IPS-18a (cell line): ENCODE measurements around the gene ASB13.
"Not testable (repeated sequence)": the region's sequence is repeated elsewhere in the genome, so short reads cannot be mapped to it uniquely, and the experiment has no call there.

Experiments used
- H3K27ac ChIP-seq: one replicate; pipeline ENCODE4 v1.5.1; 2013; ENCODE audit warnings: low read length
- H3K27me3 ChIP-seq: one replicate; pipeline ENCODE4 v1.6.1; 2013; ENCODE audit warnings: mild to moderate bottlenecking, low read length; ENCODE audit not compliant: control insufficient read depth, insufficient read depth
- H3K36me3 ChIP-seq: one replicate; pipeline ENCODE4 v1.6.1; 2013; ENCODE audit warnings: low read depth, low read length; ENCODE audit not compliant: control insufficient read depth
- H3K4me1 ChIP-seq: one replicate; pipeline ENCODE4 v1.6.1; 2013; ENCODE audit warnings: low read depth, low read length; ENCODE audit not compliant: control insufficient read depth
- H3K4me3 ChIP-seq: one replicate; pipeline ENCODE4 v1.5.1; 2013; ENCODE audit warnings: low read length
- H3K9ac ChIP-seq: one replicate; pipeline ENCODE4 v1.6.1; 2013; ENCODE audit warnings: mild to moderate bottlenecking, low read length, moderate library complexity
- H3K9me3 ChIP-seq: one replicate; pipeline ENCODE4 v1.6.1; 2013; ENCODE audit warnings: low read depth, low read length; ENCODE audit not compliant: control insufficient read depth

Gene ASB13

DNA sequence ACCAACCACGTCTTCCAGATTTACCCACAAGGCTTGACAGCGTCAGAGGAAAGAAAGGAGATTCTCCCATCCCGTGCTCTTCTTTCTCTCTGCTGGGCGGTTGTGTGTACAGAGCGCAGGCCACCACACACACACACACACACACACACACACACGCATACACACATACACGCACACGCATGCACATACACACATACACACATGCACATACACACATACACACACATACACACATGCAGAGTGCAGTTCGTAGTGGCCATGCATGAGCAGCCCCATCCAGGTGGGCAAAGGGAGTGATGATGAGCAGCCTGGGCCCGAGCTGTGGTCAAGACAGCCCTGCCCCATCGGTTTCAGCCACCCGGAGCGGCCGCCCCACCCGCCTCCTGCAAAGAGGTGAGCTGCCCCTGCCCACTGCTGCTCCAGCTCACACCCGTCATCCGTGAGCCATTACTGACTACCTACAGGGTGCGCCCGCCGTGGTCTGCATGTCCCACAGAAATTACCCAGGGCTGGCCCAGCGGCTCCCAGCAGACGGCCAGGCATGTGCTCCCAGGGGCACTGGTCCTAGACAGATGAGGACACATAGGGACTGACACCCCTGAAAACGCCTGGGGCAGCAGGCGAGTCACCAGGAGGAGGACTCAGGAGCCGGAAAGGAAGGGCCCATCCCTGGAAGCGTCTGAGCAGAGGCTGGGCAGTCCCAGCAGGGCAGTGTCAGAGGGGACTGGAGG lies 69.6 kb downstream of the ASB13 start:
- H3K36me3 ChIP-seq, result no peaks in the 10 kb centered on the region
- no peaks in the 10 kb centered on the region for H3K4me1 ChIP-seq
- no peaks in the 10 kb centered on the region for H3K9me3 ChIP-seq
- no peaks in the 10 kb centered on the region for H3K27me3 ChIP-seq
- no peak overlapping the region for H3K27ac ChIP-seq
- H3K4me3 ChIP-seq, result no peak overlapping the region
- no peak overlapping the region for H3K9ac ChIP-seq

- H3K4me3 ChIP-seq, result no peak overlapping the region
- H3K9me3 ChIP-seq, result no peaks in the 10 kb centered on the region
- H3K4me1 ChIP-seq, result peaks cover 2% of the 10 kb centered on the region
- H3K27ac ChIP-seq, result no peak overlapping the region
- H3K9ac ChIP-seq, result no peak overlapping the region
- no peaks in the 10 kb centered on the region for H3K27me3 ChIP-seq
- H3K36me3 ChIP-seq, result no peaks in the 10 kb centered on the region
These were observed 70.4 kb downstream of the ASB13 start for GRCh38 chr10:5595994-5596471.

GRCh38 chr10:5595591-5595990 lies 70.8 kb downstream of the ASB13 start:
- Histone ChIP-seq H3K4me1 (peaks cover 3% of the 10 kb centered on the region), H3K36me3 (no peaks in the 10 kb centered on the region), H3K9me3 (no peaks in the 10 kb centered on the region), H3K27ac (no peak overlapping the region), H3K4me3 (no peak overlapping the region), H3K27me3 (no peaks in the 10 kb centered on the region), H3K9ac (no peak overlapping the region)

DNA sequence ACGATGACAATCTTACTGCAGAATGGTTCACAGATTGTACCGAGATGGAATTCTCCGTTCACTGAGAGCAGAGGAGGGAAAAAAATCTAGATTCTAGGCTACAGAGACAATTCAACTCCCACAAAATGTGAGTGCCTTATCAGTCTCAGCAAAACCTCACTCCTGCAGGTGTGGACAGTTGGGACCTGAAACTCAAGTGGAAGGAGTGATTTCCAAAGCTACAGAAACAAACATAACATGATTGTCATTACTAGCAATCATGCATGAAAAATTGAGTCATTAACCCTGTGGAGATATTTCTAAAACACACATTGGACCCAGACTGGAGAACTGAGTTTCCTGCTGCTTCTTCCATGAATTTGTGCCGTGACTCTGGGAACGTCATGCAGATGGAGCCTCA lies 71.3 kb downstream of the ASB13 start:
- Histone ChIP-seq H3K4me1 (peaks cover 7% of the 10 kb centered on the region), H3K27ac (no peak overlapping the region)

DNA sequence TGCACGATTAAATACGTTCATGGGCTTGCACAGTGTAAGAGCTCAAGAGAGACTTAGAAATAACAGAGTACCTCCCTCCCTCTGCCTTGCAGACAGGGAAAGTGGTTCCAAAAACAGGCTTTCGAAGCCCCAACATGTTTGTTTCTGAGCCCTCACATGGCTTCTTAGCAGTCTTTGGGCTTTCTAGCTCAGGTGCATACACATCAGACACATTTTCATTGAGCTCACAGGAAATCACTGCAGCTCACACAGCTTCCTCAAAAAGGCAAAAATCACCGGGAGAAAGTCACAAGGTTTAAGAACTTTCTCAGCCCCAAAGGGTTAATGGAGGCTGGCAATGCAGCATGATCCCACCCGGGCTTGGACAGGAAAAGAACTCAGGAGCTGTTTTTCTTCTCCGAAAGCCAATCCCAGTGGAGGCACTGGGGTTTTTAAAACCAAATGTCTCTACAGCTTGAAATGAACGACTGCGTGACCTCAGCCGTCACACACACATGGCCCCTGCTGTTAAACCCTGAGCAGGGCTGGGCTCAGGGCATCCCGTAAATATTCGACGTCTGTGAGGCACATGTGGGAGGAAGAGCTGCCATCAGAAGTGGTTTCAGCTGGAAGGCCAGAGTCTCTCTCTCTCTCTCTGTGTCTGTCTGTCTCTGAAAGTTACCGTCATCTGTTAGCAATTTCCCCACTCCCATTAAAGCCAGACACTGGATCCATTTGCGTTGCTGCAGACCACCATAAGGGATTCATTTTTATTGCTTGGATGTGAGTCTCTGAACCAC lies 71.9 kb downstream of the ASB13 start:
- Histone ChIP-seq H3K4me3 (no peak overlapping the region), H3K9ac (no peak overlapping the region), H3K27ac (no peak overlapping the region), H3K36me3 (no peaks in the 10 kb centered on the region), H3K4me1 (peaks cover 10% of the 10 kb centered on the region), H3K27me3 (no peaks in the 10 kb centered on the region), H3K9me3 (no peaks in the 10 kb centered on the region)

More for the DNA sequence above, 71.3 kb downstream of the ASB13 start:
- Histone ChIP-seq H3K9ac (no peak overlapping the region), H3K36me3 (no peaks in the 10 kb centered on the region), H3K9me3 (no peaks in the 10 kb centered on the region), H3K27me3 (no peaks in the 10 kb centered on the region), H3K4me3 (no peak overlapping the region)

DNA sequence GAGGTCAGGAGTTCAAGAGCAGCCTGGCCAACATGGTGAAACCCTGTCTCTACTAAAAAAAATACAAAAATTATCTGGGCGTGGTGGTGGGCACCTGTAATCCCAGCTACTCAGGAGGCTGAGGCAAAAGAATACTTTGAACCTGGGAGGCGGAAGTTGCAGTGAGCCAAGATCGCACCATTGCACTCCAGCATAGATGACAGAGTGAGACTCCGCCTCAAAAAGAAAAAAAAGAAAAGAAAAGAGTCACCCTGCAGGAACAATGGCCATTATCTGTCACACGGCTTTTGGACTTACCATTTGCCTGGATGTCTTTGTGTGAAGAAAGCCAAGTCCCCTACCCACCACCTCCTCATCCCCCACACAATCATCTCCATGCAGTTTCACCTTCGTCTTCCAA lies 73.0 kb downstream of the ASB13 start:
- H3K27me3 ChIP-seq, H3K4me3 ChIP-seq, H3K9me3 ChIP-seq, H3K4me1 ChIP-seq, H3K27ac ChIP-seq, H3K36me3 ChIP-seq, H3K9ac ChIP-seq: not testable (repeated sequence)

DNA sequence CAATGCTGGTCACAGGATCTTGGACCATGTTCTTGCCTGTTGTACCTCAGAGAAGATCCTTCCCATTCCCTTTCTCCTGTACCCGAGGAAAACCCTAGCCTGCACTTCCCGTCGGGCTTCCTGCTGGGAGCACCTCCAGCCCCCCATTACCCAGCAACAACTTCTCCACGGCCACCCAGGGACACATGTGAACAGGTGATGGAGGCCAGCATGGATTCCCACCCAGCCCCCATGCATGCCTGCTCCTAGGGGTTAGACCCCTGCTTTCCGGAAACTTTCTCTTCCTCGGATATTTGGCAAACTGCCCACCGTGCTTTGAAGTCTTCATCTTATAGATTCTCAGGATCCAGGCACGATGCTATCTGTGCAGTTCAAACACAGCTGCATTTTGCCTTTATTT lies 74.3 kb downstream of the ASB13 start:
- H3K36me3 ChIP-seq, result no peaks in the 10 kb centered on the region
- H3K27me3 ChIP-seq, result no peaks in the 10 kb centered on the region
- H3K4me1 ChIP-seq, result peaks cover 11% of the 10 kb centered on the region
- H3K9ac ChIP-seq, result no peak overlapping the region
- H3K9me3 ChIP-seq, result no peaks in the 10 kb centered on the region
- no peak overlapping the region for H3K27ac ChIP-seq
- no peak overlapping the region for H3K4me3 ChIP-seq

DNA sequence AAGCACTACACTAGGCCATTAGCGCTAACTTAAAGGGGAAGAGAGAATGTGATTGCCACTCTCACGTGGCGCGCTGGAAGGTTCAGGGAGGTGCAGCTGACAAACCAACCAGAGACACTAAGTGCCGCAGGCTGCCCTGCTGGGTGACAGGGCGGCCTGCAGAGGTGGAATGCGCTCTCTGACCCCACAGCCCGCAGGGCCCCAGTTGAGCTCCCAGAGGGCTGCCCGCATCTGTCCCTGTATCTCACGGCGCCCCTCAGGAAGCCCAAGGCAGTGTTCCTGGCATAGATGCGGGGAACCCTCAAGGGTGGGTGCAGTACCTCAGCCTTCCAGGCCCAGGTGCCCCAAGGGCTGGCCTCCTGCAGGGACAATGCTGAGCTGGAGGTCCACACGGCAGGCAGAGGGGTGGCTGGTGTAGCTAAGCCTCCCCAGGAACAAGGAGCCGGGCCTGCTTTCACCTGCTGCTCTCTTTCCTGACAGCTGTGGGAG lies 75.0 kb downstream of the ASB13 start:
- Histone ChIP-seq H3K4me1 (peaks cover 18% of the 10 kb centered on the region), H3K9me3 (no peaks in the 10 kb centered on the region), H3K27ac (no peak overlapping the region), H3K36me3 (no peaks in the 10 kb centered on the region), H3K4me3 (no peak overlapping the region), H3K9ac (no peak overlapping the region), H3K27me3 (no peaks in the 10 kb centered on the region)

- Histone ChIP-seq H3K27ac (no peak overlapping the region), H3K27me3 (no peaks in the 10 kb centered on the region), H3K9ac (no peak overlapping the region), H3K36me3 (no peaks in the 10 kb centered on the region), H3K4me1 (peaks cover 23% of the 10 kb centered on the region), H3K4me3 (no peak overlapping the region), H3K9me3 (no peaks in the 10 kb centered on the region)
These were observed 75.6 kb downstream of the ASB13 start for GRCh38 chr10:5590816-5591215.

GRCh38 chr10:5589661-5590511 lies 76.5 kb downstream of the ASB13 start:
- Histone ChIP-seq H3K9ac (no peak overlapping the region), H3K27me3 (no peaks in the 10 kb centered on the region), H3K9me3 (no peaks in the 10 kb centered on the region), H3K27ac (no peak overlapping the region), H3K36me3 (no peaks in the 10 kb centered on the region), H3K4me1 (peaks cover 24% of the 10 kb centered on the region), H3K4me3 (no peak overlapping the region)

DNA sequence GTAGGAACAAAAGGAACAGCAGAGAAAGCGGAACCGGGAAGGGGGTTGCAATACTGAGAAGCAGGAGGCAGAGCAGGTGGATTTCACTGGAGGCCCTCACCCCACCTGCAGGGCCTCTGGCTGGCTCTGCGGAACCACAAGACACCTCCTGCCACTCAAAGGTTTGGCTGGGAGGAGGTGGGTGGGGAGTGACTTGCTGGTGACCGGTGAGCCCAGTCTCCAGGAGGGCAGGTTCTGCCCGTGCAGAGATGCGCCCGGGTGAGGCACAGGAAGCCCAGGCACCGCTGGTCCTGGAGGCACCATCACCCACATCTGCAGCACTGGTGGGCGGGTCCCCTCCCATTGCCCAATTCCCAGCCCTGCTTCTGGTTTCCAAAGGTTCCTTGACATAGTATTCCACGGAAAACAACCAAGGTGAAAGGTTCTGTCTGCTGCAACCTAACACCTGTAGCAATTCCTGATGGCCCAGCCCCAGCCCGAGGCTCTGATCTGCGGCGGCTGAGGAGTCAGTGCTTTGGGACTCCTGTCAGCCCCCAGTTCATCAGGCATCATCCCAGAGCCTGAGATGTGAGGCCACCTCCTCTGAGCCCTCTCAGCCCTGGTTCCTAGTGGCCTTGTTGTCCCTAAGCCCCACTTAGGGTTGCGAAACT lies 77.3 kb downstream of the ASB13 start:
- H3K27me3 ChIP-seq, result no peaks in the 10 kb centered on the region
- H3K9me3 ChIP-seq, result no peaks in the 10 kb centered on the region
- no peak overlapping the region for H3K4me3 ChIP-seq
- peaks cover 24% of the 10 kb centered on the region for H3K4me1 ChIP-seq
- no peak overlapping the region for H3K9ac ChIP-seq
- no peaks in the 10 kb centered on the region for H3K36me3 ChIP-seq
- H3K27ac ChIP-seq, result no peak overlapping the region
